Prostate gland (tissue), 2 donors: Measurements from ENCODE around the gene UBALD2.

ENCODE experiments used
- POLR2A ChIP-seq: fragments of 450-650 bp; IDR thresholded peaks from one replicate; pipeline ENCODE4 v1.6.1; 2016; ENCODE audit warnings: antibody characterized with exemption, mild to moderate bottlenecking
- TF ChIP-seq, protein P1 (sequence below), 4 experiments: fragments of 200-600 bp in 2 of 4; fragments of 450-650 bp in 2 of 4; sonication (generic) in 2 of 4; IDR thresholded peaks; 1 replicate in 3 of 4; 2 replicates in 1 of 4; pipeline ENCODE4 v1.5.1; 2016 to 2019; ENCODE audit warnings: antibody characterized with exemption in 4 of 4, mild to moderate bottlenecking in 2 of 4, moderate library complexity in 2 of 4

DNA sequence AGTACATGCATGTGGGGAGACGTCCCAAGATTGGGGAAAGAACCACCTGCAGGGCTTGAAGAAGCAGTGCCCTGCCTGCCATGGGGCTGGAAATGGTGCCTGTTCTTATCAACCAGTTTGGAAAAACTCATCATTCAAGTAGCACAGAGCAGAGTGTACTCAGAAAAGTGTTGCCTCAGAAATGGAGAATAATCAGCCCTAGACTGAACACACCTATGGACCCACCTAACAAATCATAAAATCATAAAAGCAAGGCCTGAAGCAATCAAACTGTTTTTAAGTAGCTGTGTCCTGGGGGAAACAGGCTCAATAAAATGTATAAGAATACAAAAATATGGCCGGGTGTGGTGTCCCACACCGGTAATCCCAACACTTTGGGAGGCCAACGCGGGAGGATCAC lies 31.7 kb downstream of the UBALD2 start:
- TF ChIP-seq, protein P1, sequence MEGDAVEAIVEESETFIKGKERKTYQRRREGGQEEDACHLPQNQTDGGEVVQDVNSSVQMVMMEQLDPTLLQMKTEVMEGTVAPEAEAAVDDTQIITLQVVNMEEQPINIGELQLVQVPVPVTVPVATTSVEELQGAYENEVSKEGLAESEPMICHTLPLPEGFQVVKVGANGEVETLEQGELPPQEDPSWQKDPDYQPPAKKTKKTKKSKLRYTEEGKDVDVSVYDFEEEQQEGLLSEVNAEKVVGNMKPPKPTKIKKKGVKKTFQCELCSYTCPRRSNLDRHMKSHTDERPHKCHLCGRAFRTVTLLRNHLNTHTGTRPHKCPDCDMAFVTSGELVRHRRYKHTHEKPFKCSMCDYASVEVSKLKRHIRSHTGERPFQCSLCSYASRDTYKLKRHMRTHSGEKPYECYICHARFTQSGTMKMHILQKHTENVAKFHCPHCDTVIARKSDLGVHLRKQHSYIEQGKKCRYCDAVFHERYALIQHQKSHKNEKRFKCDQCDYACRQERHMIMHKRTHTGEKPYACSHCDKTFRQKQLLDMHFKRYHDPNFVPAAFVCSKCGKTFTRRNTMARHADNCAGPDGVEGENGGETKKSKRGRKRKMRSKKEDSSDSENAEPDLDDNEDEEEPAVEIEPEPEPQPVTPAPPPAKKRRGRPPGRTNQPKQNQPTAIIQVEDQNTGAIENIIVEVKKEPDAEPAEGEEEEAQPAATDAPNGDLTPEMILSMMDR (IDR thresholded peaks at IDR 0.05): no peak
- no peak for TF ChIP-seq POLR2A
